HUDEP-2 (cell line): Measurements from ENCODE around the gene IGSF1.

Experiments
- DNase-seq, 76 experiments: peaks; one replicate each; lab custom pipeline; 2025; ENCODE audit not compliant: unreplicated experiment in 76 of 76; lab: John Stamatoyannopoulos, UW

Gene IGSF1

GRCh38 chrX:131288738-131289511 is at the start of gene IGSF1:
IGSF1 (minus strand) TSS chrX:131289306; CDS start chrX:131286674, 2,632 bp downstream.
- DNase-seq, result peak in 6 of 76 experiments; percentile 0 to 3 (median 1)

DNA sequence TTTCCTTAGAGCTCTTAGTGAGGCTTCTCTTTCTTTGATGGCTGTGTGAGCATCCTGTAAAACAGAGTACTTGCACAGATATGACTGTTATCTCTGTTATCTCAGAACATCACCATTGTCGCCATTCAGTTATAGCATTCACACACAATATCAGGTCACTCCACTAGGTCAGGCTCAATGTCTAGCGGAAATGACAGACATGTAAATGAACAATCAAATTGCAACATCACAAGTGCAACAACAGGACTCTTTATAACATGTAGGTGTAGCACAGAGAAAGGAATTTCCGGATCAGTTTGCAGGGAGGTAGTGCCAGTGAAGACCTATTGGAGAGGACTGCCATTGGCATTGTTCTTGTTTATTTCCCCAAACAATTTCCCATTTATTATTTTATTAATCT is 43.2 kb upstream of the IGSF1 start:
- no peak for DNase-seq

DNA sequence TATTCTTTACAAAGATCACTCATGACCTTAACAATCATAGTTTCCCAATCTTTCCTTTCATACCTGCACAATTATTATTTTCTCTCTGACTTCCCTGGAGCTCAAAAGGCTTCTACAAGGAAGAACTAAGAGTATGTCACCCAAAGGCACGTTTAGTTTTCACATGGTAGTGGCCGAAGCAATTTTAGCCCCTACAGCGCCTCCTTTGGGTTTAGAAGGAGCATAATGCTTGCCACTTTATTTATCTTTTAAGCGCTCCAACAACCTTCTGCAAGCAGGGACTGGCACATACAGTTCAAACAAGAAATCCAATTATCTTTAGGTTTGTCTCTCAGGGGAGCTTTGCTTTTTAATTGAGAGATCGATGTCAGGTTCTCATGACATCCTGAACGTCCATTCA is 42.0 kb upstream of the IGSF1 start:
- DNase-seq, result no peak

GRCh38 chrX:131330735-131331134 is 41.6 kb upstream of the IGSF1 start:
- no peak for DNase-seq

DNA sequence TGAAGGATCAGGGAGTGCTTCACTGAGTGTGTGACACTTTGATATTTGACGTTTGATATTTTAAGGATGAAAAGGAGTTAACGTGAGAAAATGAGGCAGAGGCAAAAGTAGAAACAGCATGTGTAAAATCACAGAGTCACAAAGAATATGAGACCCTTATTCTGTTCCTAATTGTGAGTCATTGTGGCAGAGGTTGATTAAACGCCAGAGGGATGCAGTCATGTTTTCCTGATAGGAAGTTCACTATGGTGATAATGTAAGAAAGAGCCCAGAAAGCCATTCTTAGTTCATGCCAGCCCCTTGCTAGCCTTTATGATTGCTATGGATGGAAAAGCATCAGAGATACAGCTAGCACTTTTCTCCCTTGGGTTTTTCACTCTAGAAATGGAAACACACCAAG is 33.5 kb upstream of the IGSF1 start:
- DNase-seq, result no peak

GRCh38 chrX:131317326-131317725 is 28.2 kb upstream of the IGSF1 start:
- no peak for DNase-seq

GRCh38 chrX:131316260-131316659 is 27.2 kb upstream of the IGSF1 start:
- DNase-seq, result no peak

GRCh38 chrX:131308980-131309379 is 19.9 kb upstream of the IGSF1 start:
- DNase-seq, result no peak

- DNase-seq, result no peak
Measured at GRCh38 chrX:131306601-131307000, 17.5 kb upstream of the IGSF1 start.

GRCh38 chrX:131305926-131306325 is 16.8 kb upstream of the IGSF1 start:
- DNase-seq, result no peak

DNA sequence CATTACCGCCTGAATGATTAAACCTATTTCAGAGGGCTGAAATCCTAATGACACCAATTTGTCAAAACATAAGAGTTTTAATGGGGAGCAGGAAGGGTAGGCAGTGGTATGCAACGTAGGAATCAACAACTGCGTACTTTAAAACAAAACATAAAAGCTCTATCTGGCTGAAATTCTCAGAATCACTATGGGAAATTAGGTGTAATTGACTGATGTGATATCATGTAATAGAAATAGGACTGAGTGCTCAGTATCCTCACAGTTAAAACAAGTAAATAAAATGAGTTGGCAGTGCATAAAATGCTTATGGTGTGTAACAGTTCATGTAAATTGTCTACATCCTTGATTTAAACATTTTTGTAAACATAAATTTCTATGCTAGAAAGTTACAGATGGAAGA is 13.6 kb upstream of the IGSF1 start:
- no peak for DNase-seq

GRCh38 chrX:131301155-131301554 is 12.0 kb upstream of the IGSF1 start:
- no peak for DNase-seq

GRCh38 chrX:131298846-131299245 is 9.7 kb upstream of the IGSF1 start:
- DNase-seq, result no peak

DNA sequence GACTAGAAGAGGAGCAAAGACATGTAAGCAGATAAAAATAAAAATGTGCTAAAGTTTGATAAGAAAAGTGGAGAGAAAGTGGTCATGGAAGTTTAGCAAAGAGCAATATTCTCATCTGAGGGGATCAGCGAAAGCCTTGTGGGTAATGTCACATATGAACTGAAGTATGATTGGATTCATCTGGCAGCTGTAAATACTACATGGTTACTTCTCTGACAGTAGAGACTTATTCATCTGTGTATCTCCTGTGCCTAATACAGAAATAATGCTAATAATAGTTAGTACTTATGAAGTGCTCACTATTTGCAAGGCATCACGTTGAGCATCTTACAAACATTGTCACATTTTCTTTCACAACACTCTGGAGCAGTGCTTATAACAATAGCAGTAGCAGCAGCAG is 8.9 kb upstream of the IGSF1 start:
- no peak for DNase-seq

DNA sequence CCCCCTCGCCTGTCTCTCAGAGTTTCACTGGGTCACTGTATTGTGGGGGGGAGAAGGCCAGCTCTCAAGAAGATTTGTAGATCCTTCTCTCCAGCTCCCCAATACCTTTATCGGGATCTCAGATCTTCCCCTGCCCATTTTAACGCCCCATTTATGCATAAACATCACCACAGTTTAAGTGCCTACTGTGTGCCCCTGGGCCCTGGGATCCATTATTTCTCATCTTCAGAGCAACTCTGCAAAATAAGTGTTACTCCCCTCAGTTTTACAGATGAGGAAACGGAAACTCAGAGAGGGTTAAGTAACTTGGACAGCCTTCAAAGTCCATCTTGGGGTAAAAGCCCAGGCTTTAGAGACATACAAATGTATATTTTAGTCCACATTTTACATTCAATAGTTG is 421 bp upstream of the IGSF1 start:
- no peak for DNase-seq

GRCh38 chrX:131288188-131288587 is 918 bp downstream of the IGSF1 start:
- no peak for DNase-seq

- no peak for DNase-seq
Measured at GRCh38 chrX:131287560-131288179, 1.4 kb downstream of the IGSF1 start.

GRCh38 chrX:131279617-131280016 is 9.5 kb downstream of the IGSF1 start:
- DNase-seq, result no peak

DNA sequence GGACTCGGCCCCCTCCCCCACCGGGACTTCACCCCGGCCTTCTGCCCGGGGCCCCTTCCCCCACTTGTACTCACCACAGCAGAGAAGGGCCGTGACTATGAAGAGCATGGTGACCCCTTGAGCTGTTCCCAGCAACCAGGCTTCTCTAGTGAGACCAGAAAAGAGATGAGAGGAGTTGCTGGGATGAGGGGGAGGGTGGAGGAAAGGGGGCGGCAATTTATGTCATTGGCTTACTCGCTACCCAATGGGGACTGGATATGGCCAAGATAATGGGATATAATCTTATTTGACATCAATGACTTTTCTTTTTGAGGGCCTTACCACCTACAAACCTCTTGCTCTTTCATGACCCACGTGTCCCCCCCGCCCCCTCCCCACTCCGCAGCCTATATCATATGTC is 9.9 kb downstream of the IGSF1 start:
- DNase-seq, result no peak

DNA sequence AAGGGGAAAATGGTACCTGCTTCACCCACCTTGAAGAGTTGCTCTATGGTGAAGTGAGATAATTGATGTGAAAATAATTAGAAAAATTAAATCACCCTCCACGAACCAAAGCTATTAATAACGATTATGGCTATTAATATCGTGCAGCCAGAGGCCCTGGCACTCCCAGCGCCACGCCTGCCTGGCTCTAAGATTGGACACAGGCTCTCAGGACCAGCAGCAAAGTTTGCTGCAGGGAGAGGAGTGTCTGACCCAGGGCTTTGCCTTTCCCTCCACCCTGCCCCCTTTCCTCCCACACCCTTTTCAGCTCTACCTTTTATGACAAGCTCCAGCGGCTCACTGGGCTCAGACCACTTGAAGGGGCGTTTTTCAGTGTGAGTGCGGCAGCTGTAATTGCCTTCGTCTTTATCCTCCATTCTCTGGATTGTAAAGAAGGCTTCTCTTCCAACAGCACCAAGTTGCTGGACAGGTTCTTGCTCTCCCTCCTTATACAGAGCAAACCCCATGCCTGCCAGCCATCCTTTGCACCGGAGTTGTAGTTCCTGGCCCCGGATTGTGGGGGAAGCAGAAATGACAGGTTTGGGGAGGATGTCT is 11.5 kb downstream of the IGSF1 start:
- DNase-seq, result no peak

GRCh38 chrX:131273011-131273410 is 16.1 kb downstream of the IGSF1 start:
- no peak for DNase-seq

DNA sequence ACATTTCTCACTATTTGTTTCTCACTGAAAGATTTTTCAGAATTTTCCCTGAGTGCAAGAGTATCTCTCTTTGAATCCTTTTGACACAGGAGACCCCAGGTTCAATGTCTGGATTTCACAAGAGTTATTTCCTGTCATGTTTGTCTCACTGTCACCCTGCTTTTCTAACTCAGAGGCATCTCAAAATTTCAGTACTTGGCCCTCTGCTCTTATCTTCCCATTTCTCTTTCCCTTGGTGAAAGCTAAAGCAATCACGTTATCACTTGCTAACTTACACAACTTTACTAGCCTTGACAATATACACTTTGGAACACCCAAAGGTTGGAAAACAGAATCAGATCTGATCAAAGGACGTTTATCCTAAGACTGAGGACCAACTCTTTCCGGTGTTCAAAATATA is 17.3 kb downstream of the IGSF1 start:
- no peak for DNase-seq
